GM23338 (cell line): ENCODE results near the gene FAM120A. TPM values are rescaled to one million over a fixed set of nuclear protein-coding genes. Genes with fewer than 3 reads are reported as not detected.

Experiments used
- ATAC-seq: fragments of 200-7000 bp; cut with Tn5 transposase; 3 replicates; pipeline ENCODE4 v1.9.1; 2020
- DNase-seq: peaks from one replicate; pipeline ENCODE4 v3.0.0-alpha.2; 2015; ENCODE audit warnings: low spot score
- H2AFZ ChIP-seq: fragments of 200-600 bp; sonication (generic); 2 replicates; pipeline ENCODE4 v1.8.0; 2016; ENCODE audit warnings: antibody characterized with exemption, mild to moderate bottlenecking, moderate library complexity
- H3F3A ChIP-seq: fragments of 200-600 bp; sonication (generic); replicated peaks from 2 replicates; pipeline ENCODE4 v1.8.0; 2017; ENCODE audit warnings: antibody characterized with exemption, mixed run types, low read depth
- H3K27ac ChIP-seq: fragments of 200-600 bp; sonication (generic); 2 replicates; pipeline ENCODE4 v1.6.1; 2016; ENCODE audit warnings: low read depth
- H3K27me3 ChIP-seq: fragments of 200-600 bp; sonication (generic); 2 replicates; pipeline ENCODE4 v1.8.0; 2016; ENCODE audit warnings: mild to moderate bottlenecking, mixed run types, moderate library complexity; ENCODE audit not compliant: insufficient read depth
- H3K36me3 ChIP-seq: fragments of 200-600 bp; sonication (generic); 2 replicates; pipeline ENCODE4 v1.8.0; 2016; ENCODE audit warnings: mild to moderate bottlenecking; ENCODE audit not compliant: insufficient read depth
- H3K4me1 ChIP-seq: fragments of 200-600 bp; sonication (generic); 2 replicates; pipeline ENCODE4 v1.8.0; 2016; ENCODE audit warnings: mild to moderate bottlenecking, moderate library complexity; ENCODE audit not compliant: insufficient read depth
- H3K4me2 ChIP-seq: fragments of 200-600 bp; sonication (generic); 2 replicates; pipeline ENCODE4 v1.7.1; 2017; ENCODE audit warnings: mixed run types
- H3K4me3 ChIP-seq: fragments of 200-600 bp; sonication (generic); 2 replicates; pipeline ENCODE4 v1.6.1; 2016; ENCODE audit warnings: mixed run types
- H3K79me2 ChIP-seq: fragments of 200-600 bp; sonication (generic); replicated peaks from 2 replicates; pipeline ENCODE4 v1.8.0; 2017; ENCODE audit warnings: mild to moderate bottlenecking; ENCODE audit not compliant: insufficient read depth
- H3K9me2 ChIP-seq: fragments of 200-600 bp; sonication (generic); 2 replicates; pipeline ENCODE4 v1.8.0; 2017; ENCODE audit not compliant: insufficient read depth
- H4K20me1 ChIP-seq: fragments of 200-600 bp; sonication (generic); replicated peaks from 2 replicates; pipeline ENCODE4 v1.8.0; 2017; ENCODE audit warnings: mild to moderate bottlenecking; ENCODE audit not compliant: insufficient read depth
- H3K27ac Mint-ChIP-seq: 2 replicates; pipeline ENCODE4 v1.8.0; 2020; ENCODE audit warnings: inconsistent platforms, mild to moderate bottlenecking, moderate library complexity, mixed read lengths
- H3K27me3 Mint-ChIP-seq: 3 replicates; pipeline ENCODE4 v1.8.0; 2022; ENCODE audit warnings: low read depth, mild to moderate bottlenecking, moderate library complexity, mixed read lengths, inconsistent platforms; ENCODE audit not compliant: insufficient read depth, poor library complexity
- H3K36me3 Mint-ChIP-seq: 3 replicates; pipeline ENCODE4 v1.8.0; 2021; ENCODE audit warnings: low read depth, mild to moderate bottlenecking, inconsistent platforms, moderate library complexity, mixed read lengths
- H3K4me1 Mint-ChIP-seq: 3 replicates; pipeline ENCODE4 v1.8.0; 2020; ENCODE audit warnings: mild to moderate bottlenecking, inconsistent platforms, mixed read lengths
- H3K4me3 Mint-ChIP-seq: 3 replicates; pipeline ENCODE4 v1.8.0; 2021; ENCODE audit warnings: moderate library complexity, mild to moderate bottlenecking, inconsistent platforms, mixed read lengths
- H3K9me3 Mint-ChIP-seq: 3 replicates; pipeline ENCODE4 v1.8.0; 2020; ENCODE audit warnings: moderate library complexity, mild to moderate bottlenecking, inconsistent platforms, mixed read lengths
- CREB1 ChIP-seq: fragments of 250-450 bp; sonication (Bioruptor Pico); IDR thresholded peaks from 2 replicates; pipeline ENCODE4 v1.5.0; 2020; ENCODE audit warnings: low read depth, mild to moderate bottlenecking, moderate library complexity
- ETS1 ChIP-seq: IDR thresholded peaks from 2 replicates; pipeline ENCODE4 v1.6.1; 2016; ENCODE audit warnings: antibody characterized with exemption
- EZH2phosphoT487 ChIP-seq: fragments of 200-600 bp; sonication (generic); IDR thresholded peaks from one replicate; pipeline ENCODE4 v1.8.1; 2018; ENCODE audit warnings: antibody characterized with exemption; ENCODE audit not compliant: unreplicated experiment
- NANOG ChIP-seq: IDR thresholded peaks from 2 replicates; pipeline ENCODE4 v1.6.1; 2016; ENCODE audit warnings: antibody characterized with exemption, borderline replicate concordance
- POLR2AphosphoS5 ChIP-seq: IDR thresholded peaks from 2 replicates; pipeline ENCODE4 v1.6.1; 2016; ENCODE audit warnings: antibody characterized with exemption, low read depth
- REST ChIP-seq: IDR thresholded peaks from one replicate; pipeline ENCODE4 v1.6.1; 2018; ENCODE audit warnings: antibody characterized with exemption; ENCODE audit not compliant: unreplicated experiment
- ZNF462 ChIP-seq: fragments of 250-450 bp; sonication (Bioruptor Pico); IDR thresholded peaks from 2 replicates; pipeline ENCODE4 v1.5.0; 2020; ENCODE audit warnings: mild to moderate bottlenecking, moderate library complexity
- polyA plus RNA-seq: library from polyadenylated mRNA; unstranded; fragments of >200 nt; fragmentation: Nextera tagmentation; extraction: Ambion mirVana; gene quantifications from 2 replicates; pipeline ENCODE4 v1.2.1, GENCODE V29; 2016
- total RNA-seq: library from RNA; depleted of rRNA; stranded (reverse); fragments of >200 nt; shearing (Covaris generic); gene quantifications from 2 replicates; pipeline ENCODE4 v1.2.3, GENCODE V29; 2014

Gene FAM120A
- total and polyA plus RNA-seq, 2 experiments from 2014 or later = 28.2 to 52.5 TPM

GRCh38 chr9:93465855-93466254 lies 14.4 kb downstream of the FAM120A start:
- Mint-ChIP-seq H3K9me3 (no peaks in the 10 kb centered on the region), H3K27me3 (peaks cover 2% of the 10 kb centered on the region), H3K36me3 (no peaks in the 10 kb centered on the region; the same call in 2 of the 3 replicates), H3K4me1 (peaks cover 73% of the 10 kb centered on the region), H3K4me3 (peak overlapping the region; percentile 17; the same call in 1 of the 3 replicates), H3K27ac (no peak overlapping the region)
- ATAC-seq (no peak), DNase-seq (no peak)
- no peak for TF ChIP-seq CREB1 (CRISPR knock-in tag)
- TF ChIP-seq EZH2phosphoT487 = no peak
- no peak for TF ChIP-seq NANOG
- no peak for TF ChIP-seq ZNF462 (CRISPR knock-in tag)
- no peak for TF ChIP-seq ETS1
- TF ChIP-seq POLR2AphosphoS5 = no peak
- TF ChIP-seq REST = no peak
- H3K9me2 ChIP-seq = no peaks in the 10 kb centered on the region
- H4K20me1 ChIP-seq = peaks cover 39% of the 10 kb centered on the region
- H2AFZ ChIP-seq = no peak overlapping the region
- no peaks in the 10 kb centered on the region for H3K27me3 ChIP-seq
- 0 out of 2 replicates have a peak overlapping the region, but pooled peaks have one; percentile 26 for H3K4me3 ChIP-seq
- H3K79me2 ChIP-seq = peaks cover 99% of the 10 kb centered on the region
- no peaks in the 10 kb centered on the region for H3F3A ChIP-seq
- peak overlapping the region; percentile 41 for H3K4me2 ChIP-seq
- H3K27ac ChIP-seq = 0 out of 2 replicates have a peak overlapping the region, but pooled peaks have one; percentile 57
- peaks cover 72% of the 10 kb centered on the region for H3K4me1 ChIP-seq
- H3K36me3 ChIP-seq = no peaks in the 10 kb centered on the region
